ENCODE measurements around the gene FGA.

- TF ChIP-seq NFIC (IDR thresholded peaks at IDR 0.05) (no peak), FOXM1 (IDR thresholded peaks at IDR 0.05; ENCODE audit: borderline replicate concordance, low read depth) (no peak), TAF1 (IDR thresholded peaks at IDR 0.05; ENCODE audit: low read depth) (no peak)
- TF ChIP-seq, protein P1, sequence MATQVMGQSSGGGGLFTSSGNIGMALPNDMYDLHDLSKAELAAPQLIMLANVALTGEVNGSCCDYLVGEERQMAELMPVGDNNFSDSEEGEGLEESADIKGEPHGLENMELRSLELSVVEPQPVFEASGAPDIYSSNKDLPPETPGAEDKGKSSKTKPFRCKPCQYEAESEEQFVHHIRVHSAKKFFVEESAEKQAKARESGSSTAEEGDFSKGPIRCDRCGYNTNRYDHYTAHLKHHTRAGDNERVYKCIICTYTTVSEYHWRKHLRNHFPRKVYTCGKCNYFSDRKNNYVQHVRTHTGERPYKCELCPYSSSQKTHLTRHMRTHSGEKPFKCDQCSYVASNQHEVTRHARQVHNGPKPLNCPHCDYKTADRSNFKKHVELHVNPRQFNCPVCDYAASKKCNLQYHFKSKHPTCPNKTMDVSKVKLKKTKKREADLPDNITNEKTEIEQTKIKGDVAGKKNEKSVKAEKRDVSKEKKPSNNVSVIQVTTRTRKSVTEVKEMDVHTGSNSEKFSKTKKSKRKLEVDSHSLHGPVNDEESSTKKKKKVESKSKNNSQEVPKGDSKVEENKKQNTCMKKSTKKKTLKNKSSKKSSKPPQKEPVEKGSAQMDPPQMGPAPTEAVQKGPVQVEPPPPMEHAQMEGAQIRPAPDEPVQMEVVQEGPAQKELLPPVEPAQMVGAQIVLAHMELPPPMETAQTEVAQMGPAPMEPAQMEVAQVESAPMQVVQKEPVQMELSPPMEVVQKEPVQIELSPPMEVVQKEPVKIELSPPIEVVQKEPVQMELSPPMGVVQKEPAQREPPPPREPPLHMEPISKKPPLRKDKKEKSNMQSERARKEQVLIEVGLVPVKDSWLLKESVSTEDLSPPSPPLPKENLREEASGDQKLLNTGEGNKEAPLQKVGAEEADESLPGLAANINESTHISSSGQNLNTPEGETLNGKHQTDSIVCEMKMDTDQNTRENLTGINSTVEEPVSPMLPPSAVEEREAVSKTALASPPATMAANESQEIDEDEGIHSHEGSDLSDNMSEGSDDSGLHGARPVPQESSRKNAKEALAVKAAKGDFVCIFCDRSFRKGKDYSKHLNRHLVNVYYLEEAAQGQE (IDR thresholded peaks at IDR 0.05; ENCODE audit: low read depth) = no peak
These were observed 28.3 kb upstream of the FGA start for GRCh38 chr4:154618708-154619315.
